ENCODE data around the gene NF1.

- TF ChIP-seq POLR2A (IDR thresholded peaks at IDR 0.05) (no peak), EP300 (IDR thresholded peaks at IDR 0.05) (no peak)
- TF ChIP-seq, protein P1, sequence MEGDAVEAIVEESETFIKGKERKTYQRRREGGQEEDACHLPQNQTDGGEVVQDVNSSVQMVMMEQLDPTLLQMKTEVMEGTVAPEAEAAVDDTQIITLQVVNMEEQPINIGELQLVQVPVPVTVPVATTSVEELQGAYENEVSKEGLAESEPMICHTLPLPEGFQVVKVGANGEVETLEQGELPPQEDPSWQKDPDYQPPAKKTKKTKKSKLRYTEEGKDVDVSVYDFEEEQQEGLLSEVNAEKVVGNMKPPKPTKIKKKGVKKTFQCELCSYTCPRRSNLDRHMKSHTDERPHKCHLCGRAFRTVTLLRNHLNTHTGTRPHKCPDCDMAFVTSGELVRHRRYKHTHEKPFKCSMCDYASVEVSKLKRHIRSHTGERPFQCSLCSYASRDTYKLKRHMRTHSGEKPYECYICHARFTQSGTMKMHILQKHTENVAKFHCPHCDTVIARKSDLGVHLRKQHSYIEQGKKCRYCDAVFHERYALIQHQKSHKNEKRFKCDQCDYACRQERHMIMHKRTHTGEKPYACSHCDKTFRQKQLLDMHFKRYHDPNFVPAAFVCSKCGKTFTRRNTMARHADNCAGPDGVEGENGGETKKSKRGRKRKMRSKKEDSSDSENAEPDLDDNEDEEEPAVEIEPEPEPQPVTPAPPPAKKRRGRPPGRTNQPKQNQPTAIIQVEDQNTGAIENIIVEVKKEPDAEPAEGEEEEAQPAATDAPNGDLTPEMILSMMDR (IDR thresholded peaks at IDR 0.05) = no peak
Measured at GRCh38 chr17:31311526-31311925, 216.7 kb downstream of the NF1 start.

Data from tibial nerve (tissue), 4 donors.